Superior temporal gyrus (tissue), 1 donor: Measurements from ENCODE around the gene TUBGCP2.

Source experiments
- DNase-seq: peaks from one replicate; pipeline ENCODE4 v3.0.0-alpha.2; 2016; ENCODE audit errors: extremely low spot score

TUBGCP2 gene

GRCh38 chr10:133279326-133280226, 29.1 kb downstream of the TUBGCP2 start:
- no peak for DNase-seq

DNA sequence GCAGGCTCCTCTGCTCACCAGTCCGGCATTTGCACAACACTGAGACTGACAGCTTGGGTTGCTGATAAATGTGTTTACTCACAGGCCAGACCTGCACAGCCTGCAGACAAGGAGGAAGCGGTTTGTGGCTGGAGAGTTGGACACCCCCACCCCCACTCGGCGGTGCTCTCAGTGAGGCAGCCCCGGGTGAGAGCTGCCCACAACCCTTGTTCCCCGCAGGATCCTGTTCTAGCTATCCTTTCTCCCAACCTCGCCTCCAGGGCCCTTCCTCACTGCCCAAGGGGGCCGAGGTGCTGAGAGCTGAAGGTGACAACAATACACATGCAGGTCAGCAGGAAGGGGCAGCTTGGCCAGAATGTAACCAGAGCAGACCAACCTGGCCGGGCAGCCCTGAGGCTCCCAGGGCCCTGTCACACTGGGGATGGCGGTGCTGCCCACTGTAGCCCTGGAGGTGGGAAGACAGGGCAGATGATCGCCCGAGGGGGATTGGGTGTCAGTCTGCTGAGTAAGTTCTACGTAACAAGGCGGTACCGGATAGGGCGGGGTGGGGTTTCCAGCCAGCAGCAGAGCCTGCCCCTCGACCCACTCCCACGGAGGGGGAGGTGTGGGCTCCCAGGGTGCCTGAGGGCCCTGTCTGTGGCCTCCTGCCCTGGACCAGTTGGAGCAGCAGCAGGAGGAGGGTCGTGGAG, 30.0 kb downstream of the TUBGCP2 start:
- DNase-seq: no peak

DNA sequence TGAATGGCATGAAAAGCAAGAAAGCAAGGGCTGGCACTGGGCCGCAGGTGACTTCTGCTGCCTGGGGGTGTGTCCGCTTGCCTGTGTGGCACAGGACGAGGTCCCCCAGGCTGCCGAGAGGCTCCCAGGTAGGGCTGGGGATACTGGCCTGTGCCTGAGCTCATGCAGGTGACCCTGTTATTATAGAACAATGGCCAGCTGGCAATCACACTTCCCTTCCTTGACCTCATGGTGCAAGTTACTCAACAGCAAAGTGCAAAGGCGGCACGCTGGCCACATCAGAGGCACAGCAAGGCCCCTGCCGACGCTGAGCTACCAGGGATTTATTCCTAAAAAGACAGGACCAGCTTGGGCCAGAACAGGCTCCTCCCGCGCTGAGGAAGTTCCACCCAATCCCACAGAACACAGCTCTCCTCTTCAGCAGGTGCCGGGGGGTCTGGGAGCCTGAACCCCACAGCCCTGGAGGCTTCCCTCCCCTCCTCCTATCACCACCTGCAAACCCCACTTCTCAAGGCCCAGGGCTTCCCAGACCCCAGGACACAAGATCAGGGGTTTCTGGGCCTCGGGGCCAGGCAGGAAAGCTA, 30.6 kb downstream of the TUBGCP2 start:
- no peak for DNase-seq

- DNase-seq: no peak
These were observed 31.2 kb downstream of the TUBGCP2 start for GRCh38 chr10:133277277-133277992.

GRCh38 chr10:133276435-133277201, 32.1 kb downstream of the TUBGCP2 start, which contains the start of gene ADAM8:
ADAM8 (minus strand) TSS chr10:133276868; CDS start chr10:133276817, 51 bp downstream.
- no peak for DNase-seq

DNA sequence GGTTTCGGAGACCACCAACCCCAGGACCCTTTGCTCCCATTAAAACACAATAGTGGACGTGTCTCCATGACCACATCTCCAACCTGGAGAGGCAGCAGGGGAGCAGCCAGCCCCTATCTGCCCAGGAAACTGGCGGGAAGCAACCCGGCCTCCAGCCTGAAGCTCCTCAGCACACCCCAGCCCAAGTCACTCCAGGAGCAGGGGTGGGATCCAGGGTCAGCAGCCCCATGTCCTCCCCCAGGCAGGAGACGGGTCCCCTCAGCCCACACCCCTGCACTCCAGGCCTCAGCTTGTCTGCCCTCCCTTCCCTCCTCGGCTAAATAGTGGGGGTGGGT, 32.6 kb downstream of the TUBGCP2 start:
- no peak for DNase-seq

DNA sequence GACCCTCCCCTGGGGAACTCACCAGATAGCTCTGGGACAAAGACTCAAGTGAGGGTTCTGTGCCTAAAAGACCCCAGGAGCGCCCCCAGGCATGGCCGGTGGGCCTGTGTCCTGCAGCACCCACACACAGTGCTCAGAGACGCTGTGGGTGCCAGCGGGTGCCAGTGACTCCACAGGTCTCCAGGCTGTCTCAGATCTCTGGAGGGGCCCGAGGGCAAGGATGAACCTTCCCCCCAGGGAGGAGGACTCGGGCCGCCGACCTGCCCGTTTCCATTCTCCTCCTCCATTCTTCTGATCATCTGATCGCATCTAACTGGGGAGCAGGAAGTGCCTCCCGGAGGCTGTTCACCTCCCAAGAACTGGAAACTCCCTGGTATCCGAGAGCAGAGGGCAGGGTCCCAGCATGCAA, 33.0 kb downstream of the TUBGCP2 start:
- DNase-seq: no peak

GRCh38 chr10:133274751-133275683, 33.7 kb downstream of the TUBGCP2 start:
- no peak for DNase-seq

DNA sequence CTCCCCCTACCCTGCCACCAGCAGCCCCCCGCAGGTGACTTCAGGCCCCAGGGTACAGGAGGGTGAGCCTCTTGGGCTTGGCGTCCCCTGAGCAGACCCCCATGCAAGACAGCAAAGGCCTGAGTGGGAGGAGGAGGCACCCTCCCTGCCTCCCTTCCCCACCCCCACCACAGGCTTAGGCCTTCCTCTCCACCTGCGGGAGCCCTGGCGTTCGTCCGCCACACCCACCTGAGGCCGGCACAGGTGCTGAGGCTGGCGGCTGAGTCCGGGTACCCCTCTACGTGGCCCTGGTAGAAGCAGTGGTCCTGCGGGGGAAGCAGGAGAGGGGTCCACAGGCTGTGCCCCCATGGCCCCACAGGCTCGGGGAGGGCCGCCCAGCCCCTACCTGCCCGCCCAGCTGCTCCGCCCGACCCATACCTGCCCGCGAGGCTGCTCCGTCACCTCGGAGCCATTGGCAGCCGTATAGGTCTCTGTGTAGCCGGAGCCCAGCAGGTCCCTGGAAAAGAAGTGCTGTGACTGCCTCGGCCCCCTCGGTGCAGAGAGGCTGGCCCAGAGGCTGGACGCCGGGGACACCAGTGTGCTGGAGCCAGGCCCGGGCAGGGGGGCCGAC, 35.0 kb downstream of the TUBGCP2 start:
- DNase-seq: no peak

- no peak for DNase-seq
These were observed 35.7 kb downstream of the TUBGCP2 start for GRCh38 chr10:133272964-133273420.

GRCh38 chr10:133272301-133272963, 36.2 kb downstream of the TUBGCP2 start:
- no peak for DNase-seq

DNA sequence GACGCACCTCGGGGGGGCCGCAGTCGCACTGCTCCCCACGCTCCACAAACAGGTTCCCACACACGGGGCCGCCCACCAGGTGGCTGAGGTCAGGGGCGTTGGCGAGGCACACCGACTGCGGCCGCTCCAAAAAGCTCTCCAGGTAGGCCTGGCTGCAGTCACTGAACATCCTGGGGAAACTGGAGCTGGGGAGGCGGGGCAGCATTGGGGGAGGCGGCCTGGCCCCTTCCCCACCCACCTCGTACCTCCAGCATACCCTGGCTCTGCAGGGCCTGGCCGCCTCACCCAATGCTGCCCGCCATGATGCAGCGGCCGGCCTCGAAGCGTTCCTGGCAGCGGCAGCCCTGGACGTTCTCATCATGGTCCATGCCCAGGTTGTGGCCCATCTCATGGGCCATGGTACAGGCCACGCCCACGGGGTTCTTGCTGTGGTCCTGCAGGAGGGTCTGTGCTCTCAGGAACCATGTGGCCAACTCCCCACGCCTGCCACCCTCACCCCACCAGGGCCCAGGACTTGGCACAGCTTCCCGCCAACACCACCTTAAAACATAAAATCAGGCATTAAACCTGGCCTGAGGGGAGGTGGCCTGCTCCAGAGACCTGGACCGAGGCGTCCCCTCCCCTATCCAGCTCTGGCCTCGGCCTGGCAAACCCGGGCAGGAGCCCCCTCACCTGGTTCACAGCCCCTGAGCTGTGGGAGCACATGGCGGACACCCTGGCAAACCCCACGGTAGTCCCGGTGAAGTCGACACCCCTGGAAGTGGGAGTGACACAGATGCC, 37.0 kb downstream of the TUBGCP2 start:
- DNase-seq: no peak

GRCh38 chr10:133270773-133271297, 37.8 kb downstream of the TUBGCP2 start:
- no peak for DNase-seq

DNA sequence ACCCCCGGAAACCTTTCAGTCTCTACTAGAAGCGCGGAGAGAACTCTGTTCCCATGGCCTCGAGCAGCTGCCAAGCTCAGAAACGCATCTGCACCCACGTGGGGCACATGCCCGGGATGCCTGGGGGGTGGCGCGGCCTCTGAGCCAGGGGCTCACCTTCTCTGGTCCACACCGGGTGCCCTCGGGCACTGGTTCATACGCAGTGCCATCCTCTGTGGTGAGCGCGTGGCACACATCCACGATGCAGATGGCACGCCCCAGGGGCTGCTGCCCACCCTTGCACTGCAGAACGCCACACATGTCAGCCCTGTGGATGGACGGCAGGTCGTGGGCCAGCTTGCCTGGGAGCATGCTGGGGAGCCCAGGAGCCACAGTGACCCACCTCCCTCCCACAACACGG, 38.5 kb downstream of the TUBGCP2 start:
- no peak for DNase-seq

DNA sequence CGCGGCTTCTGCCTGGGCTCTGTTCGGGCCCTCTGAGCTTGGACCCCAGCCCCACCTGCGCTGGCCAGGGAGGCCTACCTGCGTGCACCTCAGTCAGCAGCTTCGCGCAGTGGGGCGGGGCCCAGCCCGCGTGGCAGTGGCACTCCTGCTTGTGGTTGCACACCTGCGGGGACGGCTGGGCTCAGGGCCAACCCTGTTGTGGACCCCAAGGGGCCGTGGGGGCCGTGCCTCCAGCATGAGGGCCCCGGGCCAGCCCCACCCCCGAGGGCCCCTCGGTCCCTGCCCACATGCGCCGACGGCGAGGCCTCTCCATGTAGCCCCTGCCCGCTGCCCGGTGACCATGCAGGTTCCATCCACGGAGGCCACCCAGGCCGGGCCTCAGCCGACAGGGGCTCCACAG, 39.3 kb downstream of the TUBGCP2 start:
- no peak for DNase-seq

GRCh38 chr10:133268532-133268931, 40.1 kb downstream of the TUBGCP2 start:
- no peak for DNase-seq

GRCh38 chr10:133267829-133268228, 40.8 kb downstream of the TUBGCP2 start:
- no peak for DNase-seq

- DNase-seq: no peak
These were observed 41.4 kb downstream of the TUBGCP2 start for GRCh38 chr10:133267293-133267692.
